Esophagus squamous epithelium (tissue), 4 donors: ENCODE data around the gene PRKN.

Experiments used
- POLR2A ChIP-seq, 4 donors: fragments of 450-650 bp; IDR thresholded peaks; one replicate each; pipeline ENCODE4 v1.6.1; 2017; ENCODE audit warnings: antibody characterized with exemption in 4 of 4, mild to moderate bottlenecking in 4 of 4, moderate library complexity in 3 of 4
- TF ChIP-seq, protein P1 (sequence below), 6 experiments: fragments of 450-650 bp in 4 of 6; fragments of 200-600 bp in 2 of 6; sonication (generic) in 2 of 6; IDR thresholded peaks; one replicate each; pipeline ENCODE4 v1.5.1; 2016 to 2019; ENCODE audit warnings: antibody characterized with exemption in 6 of 6, mild to moderate bottlenecking in 4 of 6, moderate library complexity in 4 of 6

DNA sequence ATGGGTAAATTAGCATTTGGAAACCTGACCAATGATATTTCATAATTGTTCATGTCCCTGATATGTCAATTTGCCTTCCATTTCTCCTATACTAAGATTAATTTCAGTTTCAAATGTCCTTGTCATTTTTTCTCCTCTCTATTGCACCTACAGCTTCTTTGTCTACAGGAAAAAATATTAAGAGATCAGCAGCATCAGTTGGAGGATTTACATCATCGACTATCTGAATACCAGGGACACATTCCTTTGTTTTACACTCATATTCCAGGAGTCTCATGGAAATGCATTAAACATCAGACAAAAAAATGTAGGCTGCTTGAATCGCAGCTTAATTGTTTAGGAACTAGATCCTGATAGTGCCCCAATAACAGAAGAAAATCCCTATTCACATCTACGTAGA, 188.2 kb downstream of the PRKN start:
- TF ChIP-seq, protein P1, sequence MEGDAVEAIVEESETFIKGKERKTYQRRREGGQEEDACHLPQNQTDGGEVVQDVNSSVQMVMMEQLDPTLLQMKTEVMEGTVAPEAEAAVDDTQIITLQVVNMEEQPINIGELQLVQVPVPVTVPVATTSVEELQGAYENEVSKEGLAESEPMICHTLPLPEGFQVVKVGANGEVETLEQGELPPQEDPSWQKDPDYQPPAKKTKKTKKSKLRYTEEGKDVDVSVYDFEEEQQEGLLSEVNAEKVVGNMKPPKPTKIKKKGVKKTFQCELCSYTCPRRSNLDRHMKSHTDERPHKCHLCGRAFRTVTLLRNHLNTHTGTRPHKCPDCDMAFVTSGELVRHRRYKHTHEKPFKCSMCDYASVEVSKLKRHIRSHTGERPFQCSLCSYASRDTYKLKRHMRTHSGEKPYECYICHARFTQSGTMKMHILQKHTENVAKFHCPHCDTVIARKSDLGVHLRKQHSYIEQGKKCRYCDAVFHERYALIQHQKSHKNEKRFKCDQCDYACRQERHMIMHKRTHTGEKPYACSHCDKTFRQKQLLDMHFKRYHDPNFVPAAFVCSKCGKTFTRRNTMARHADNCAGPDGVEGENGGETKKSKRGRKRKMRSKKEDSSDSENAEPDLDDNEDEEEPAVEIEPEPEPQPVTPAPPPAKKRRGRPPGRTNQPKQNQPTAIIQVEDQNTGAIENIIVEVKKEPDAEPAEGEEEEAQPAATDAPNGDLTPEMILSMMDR (IDR thresholded peaks at IDR 0.05), result no peak
- TF ChIP-seq POLR2A (IDR thresholded peaks at IDR 0.05), result no peak
